Stimulated activated CD8-positive, alpha-beta memory T cell treated with anti-CD3 and anti-CD28 coated beads, Interleukin-7, amount 100 ng/mL, for 24 hours (primary cell): Measurements from ENCODE around the gene M1AP.
"Not testable (repeated sequence)": the region's sequence is repeated elsewhere in the genome, so short reads cannot be mapped to it uniquely, and the experiment has no call there.

Source experiments
- DNase-seq: peaks from one replicate; pipeline ENCODE4 v3.0.0-alpha.2; 2020; ENCODE audit warnings: low read depth

Gene M1AP

DNA sequence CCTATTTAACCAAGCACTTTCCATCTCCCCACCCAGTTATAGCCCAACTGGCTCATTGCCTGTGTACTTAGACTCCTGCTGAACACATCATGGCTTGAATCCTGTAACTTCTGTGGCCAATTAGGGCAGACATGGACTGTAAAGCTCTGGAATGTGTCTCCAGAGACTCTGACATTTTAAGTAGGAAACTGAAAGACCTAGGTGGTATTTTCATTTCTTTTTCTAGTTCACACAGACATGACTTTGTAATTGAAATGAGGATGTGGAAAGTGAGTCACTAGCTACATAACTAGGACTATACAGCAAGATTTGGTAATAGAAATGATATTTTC, 81.4 kb downstream of the M1AP start:
- DNase-seq: no peak

DNA sequence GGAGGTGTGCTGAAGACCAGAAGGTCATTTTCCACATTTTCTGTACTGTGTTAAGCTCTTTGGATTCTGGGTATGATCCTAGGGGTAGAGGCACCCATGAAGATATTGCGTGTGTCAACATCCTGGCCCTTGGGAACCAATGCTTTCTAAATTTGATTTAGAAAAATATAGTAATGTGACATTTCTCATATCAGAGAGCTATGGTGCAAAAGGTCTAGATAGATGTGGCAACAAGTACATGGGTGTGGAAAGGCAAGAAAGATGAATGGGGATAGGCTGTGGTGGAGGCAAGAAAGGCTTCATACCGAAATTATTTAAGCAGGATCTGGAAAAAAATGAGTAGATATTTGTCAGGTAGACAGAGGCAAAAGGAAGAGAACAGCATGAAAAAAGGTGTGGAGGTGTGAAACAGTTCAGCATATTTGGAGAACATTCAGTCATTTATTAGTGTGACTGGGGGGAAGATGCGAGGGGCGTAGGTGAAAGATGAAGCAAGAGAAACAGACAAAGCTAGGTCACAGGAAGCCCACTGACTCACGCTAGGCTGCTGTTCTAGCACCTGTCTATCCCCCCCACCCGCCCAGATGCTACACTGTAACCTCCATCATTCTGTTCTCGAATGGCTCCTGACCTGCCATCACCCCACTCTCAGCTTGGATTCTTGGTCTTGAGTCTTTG, 81.9 kb downstream of the M1AP start:
- no peak for DNase-seq

DNA sequence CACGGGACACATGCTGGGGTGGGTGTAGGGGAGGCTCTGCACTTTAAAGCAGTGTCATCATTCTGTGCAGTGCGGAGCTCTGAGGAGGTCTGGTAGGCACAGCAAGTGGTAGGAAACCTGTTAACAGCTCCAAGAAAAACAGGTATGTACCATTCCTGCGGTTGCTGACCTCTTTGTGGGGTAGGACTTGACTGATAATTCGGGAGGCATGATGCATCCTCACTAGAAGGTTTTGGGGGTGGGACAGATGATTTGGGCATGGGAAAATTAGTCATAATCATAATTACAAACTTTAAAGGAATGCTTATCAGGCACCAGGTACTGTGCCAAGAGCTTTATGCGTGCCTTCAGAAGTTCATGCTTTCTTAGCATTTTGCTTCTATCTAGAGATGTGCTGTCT, 83.9 kb downstream of the M1AP start:
- DNase-seq: no peak

DNA sequence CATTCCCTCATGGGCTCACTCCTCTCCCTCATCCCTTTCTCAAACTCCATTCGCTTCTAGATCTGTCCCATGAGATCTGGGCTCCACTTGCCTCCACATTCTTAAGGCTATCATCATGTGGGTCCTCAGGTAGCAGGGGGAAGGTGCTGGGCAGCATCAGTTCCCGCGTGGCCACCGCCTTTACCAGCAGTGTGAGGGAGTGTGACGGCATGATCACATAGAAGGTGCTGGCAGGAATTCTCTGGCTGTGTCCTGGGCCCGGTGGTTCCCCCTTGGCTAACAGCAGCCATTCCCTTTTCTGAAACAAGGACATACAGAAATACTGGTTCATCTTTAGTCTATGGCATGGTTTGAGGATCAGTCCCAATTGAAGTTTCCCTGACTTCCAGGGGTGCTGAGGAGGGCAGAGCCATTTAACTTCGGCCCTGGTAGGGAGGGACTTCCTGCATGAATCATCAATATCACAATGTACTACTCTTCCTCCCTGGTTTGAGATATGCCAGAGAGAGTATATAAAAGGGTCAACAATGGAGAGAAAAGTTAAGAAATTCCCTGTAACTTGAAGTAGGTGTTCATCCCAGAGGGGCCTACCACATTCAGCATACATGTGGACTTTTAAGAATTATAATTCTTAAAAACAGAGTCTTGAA, 85.9 kb downstream of the M1AP start:
- DNase-seq: no peak

DNA sequence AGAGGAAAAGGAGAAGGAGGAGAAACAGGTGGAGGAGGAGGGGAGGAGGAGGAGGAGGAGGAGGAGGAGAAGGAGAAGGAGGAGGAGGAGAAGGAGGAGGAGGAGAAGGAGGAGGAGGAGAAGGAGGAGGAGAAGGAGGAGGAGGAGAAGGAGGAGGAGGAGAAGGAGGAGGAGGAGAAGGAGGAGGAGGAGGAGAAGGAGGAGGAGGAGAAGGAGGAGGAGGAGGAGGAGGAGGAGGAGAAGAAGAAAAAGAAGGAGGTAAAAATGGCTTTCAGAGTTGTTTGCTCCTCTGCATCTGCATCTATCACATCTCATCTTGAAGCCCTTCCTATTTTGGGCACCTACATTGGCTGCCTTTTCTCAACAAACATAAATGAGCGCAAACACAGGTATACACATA, 87.1 kb downstream of the M1AP start:
- not testable (repeated sequence) for DNase-seq

DNA sequence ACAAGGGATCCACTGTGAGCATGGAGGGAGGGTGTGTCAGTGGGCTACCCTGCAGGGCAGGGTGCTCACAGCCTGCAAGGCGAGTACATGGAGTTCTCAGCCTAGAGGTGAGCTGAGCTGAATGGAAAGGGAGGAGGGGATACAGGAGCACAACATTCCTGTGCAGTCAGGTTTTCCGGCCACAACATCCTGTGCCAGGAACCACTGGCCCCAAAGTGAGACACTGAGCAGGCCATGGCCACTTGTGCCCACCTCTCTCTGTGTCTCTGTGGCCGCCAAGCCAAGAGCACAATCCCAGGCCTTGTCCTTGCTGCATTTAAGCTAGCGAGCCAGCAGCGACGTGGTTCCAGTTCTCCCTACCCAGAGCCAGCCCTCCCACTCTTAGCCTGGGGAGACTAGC, 87.5 kb downstream of the M1AP start:
- DNase-seq: no peak

DNA sequence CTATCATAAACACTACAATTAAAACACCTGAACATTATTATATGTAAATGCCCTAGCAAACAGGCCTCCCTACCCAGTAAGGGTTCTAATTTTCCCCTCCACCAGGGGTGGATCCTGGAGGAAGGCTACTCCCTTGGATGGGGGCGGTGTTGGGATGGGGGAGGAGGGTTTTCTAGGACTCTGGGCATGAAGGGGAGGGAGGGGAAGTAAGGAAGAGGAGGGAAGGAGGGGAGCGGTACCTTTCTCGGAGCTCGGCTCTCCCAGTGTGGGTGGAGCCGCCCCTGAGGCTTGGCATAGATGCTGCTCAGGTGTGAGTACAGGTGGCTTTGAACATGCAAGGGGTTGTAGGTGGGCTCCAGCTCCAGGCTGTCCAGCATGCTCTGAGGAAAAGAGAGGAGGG, 88.2 kb downstream of the M1AP start:
- DNase-seq: no peak

DNA sequence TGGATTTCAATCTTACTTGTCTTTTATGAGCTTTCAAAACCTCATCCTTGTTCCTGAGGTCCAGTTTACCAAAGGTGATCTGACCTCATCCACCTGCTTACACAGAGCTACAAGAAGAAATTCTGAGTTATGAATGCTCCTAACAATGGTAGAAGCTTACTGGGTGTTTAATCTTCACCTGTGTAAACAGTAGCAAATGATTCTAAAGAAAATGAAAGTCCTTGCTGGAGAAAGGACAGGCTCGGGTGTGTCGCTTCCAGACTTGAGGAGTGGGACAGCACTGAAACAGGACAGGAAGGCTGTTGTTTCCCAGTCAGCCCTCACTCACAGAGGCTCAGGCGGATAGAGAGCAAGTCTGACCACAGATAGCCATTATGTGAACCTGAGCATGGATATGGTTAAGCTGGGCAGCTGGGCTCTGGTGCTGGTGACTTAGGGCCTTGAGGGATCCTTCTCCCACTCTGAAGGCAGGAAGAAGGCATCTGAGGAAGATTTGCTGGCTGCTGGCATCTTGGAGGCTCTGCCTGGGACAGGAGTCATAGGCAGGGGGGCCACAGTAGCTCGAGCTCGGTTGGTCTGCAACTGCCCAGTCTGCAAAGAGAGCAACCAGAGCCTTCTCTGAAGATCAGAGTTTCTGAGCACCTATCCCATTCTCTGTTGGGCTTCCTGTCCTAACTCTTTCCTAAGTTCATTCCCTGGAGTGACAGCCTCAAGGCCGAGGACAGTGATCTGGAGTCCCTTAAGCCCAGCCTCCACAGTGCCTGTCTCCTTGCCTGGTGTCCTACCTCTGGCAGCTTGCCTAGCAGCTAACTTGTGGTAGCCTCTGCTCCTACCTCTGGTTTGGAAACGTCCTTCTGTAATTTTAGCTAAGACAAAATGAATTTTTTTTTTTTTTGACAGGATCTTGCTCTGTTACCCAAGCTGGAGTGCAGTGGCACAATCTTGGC, 89.6 kb downstream of the M1AP start:
- no peak for DNase-seq

DNA sequence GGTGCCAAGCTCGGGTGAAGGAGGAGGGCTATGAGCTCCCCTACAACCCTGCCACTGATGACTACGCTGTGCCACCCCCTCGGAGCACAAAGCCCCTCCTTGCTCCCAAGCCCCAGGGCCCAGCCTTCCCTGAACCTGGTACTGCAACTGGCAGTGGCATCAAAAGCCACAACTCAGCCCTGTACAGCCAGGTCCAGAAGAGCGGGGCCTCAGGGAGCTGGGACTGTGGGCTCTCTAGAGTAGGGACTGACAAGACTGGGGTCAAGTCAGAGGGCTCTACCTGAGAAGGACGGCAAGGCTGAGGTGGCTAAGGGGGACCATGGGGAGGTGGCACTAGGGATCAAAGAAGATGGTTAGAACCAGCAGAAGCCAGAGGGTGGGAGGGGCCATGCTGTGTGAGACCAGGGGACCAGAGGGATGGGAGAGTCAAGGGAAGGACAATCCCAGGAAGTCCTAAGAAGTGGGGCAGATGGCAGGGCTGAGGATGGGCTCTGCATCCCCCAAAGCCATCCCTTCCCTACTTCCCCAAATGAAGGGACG, 91.2 kb downstream of the M1AP start:
- no peak for DNase-seq

DNA sequence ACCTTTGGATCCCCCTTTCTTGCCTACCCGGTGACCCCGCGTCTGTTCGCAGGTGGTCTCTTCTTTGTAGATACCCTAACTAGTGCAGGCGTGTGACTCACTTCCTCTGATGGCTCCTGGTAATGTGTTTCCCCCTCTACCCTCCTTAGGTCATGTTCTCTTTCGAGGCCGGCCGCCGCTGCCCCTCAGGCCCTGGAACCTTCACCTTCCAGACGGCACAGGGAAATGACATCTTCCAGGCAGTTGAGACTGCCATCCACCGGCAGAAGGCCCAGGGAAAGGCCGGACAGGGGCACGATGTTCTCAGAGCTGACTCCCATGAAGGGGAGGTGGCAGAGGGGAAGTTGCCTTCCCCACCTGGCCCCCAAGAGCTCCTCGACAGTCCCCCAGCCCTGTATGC, 92.0 kb downstream of the M1AP start:
- DNase-seq: no peak

DNA sequence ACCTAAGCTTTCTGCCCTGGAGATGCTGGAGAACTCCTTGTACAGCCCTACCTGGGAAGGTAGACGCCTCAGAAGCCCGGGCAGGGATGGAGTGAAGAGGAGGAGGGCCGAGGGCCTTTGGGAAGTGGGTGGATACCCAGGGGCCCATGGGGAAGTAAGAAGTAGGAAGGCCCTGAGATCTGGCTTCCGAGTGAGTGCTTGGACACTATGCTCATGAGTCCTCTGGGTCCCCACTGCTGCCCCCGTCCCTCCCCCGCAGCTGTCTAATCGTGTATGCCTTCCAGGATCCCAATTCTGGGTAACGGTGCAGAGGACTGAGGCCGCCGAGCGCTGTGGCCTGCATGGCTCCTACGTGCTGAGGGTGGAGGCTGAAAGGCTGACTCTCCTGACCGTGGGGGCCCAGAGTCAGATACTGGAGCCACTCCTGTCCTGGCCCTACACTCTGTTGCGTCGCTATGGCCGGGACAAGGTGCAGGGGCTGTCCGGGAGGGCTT, 92.5 kb downstream of the M1AP start:
- no peak for DNase-seq

DNA sequence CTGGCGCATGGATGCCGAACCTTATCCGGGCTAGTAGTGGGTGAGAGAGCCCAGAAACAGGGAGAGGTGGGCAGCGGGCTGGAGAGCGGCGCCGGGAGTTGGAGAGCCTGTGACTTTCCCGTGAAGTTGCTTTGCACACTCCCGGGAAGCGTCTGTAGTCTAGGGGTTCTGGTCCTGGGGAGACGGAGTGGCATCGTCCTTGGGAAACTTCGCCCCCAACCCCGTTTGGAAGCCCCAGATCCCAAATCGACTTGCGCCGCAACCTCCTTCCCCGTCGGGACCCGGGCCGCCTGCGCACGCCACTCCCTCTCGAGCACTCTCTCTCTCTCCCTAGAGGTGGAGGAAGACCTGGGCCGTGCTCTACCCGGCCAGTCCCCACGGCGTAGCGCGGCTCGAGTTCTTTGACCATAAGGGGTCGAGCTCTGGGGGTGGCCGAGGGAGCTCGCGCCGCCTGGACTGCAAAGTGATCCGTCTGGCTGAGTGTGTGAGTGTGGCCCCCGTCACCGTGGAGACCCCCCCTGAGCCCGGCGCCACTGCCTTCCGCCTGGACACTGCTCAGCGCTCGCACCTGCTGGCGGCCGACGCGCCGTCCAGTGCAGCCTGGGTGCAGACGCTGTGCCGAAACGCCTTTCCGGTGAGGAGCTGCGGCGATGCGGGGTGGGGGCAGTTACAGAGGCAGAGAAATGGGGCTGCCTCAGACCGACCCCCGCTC, 93.2 kb downstream of the M1AP start:
- no peak for DNase-seq

DNA sequence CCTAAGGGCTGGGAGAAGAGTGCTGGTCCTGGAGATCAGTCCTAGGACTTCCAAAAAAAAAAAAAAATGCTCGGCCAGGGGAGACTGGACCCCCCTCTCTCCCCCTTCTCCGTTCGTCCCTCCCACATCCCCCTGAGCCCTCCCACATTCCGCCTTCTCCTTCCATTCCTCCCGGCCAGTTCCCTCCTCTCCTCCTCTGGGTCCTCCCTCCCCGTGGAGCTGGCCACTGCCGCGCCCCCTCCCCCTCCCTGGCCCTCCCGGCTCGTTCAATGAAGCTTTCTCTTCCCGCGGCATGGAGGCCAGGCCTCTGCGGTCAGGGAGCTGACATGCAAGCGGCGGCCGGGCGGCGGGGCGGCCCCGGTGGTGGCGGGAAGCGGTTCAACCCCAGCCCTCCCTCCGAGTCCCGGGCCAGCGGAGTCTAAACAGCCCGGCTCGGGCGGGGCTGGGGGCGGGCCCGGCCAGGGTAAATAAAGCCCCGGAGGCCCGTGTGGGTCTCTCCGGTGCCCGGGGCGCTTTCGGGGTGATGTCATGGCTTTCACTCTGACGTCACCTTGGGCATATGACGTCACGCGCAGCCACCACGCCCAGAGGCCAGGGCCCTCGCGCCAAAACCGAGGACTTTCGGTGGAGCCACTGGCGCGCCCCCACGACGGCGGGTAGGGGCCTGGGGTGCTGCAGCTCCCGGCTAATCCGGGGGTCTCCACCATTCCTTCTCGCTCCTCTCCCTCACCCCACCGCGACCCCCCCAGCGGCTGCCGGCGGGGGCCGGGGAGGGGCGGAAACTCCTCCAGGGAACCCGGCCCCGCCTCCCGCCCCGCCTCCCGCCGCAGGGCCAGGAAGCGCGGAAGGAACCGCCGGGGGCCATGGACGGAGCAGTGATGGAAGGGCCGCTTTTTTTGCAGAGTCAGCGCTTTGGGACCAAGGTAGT, 94.0 kb downstream of the M1AP start, which contains the start of the genes DOK1 and LOXL3:
Gene DOK1 (plus strand): TSS at position 829 of the 928 bp plus-strand sequence. CDS start 35 bp downstream, at position 864.
Gene LOXL3 (minus strand): TSS at position 51 of the 928 bp plus-strand sequence. CDS start 1,308 bp downstream, outside the sequence.
- peak; percentile 72 for DNase-seq

DNA sequence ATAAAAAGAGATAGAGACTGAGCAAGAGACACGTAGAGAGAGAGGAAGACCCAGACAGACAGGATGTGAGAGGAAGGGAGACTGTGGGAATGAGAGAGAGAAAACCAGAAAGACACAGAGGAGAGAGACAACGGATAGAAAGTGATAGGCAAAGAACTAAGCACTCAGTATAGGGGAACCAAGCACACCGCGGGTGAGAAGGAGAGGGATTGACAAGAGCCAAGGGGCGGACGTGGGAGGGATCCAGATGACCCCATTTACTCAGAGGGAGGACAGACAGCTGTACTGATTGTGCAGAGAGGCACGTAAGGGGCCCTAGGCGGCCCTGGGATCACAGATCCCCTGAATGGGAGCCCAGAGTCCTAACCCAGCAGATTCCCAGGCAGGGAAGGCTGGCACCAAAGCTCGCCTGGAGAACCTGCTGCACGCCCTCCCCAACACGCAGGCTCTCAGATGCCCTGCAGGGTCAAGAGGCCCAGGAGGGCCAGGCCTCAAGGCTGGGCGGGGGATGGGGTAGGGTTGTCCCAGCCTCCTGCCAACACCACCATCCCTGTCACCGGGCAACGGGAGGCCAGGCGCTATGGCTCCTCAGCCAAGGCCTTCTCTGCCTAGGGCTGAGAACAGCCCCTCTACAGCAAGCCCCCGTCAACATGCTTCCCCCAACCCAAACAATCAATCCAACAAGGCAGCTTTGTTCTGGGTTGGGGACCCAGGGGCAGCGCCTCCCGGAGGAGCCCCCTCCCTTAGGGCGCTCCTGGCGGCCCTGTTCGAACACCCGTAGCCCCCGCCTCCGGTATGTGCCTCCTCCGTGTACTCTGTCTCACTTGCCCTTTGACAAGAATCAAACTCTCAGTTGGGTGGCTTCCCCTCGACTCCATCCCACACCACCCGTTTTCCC, 95.0 kb downstream of the M1AP start:
- DNase-seq: no peak

DNA sequence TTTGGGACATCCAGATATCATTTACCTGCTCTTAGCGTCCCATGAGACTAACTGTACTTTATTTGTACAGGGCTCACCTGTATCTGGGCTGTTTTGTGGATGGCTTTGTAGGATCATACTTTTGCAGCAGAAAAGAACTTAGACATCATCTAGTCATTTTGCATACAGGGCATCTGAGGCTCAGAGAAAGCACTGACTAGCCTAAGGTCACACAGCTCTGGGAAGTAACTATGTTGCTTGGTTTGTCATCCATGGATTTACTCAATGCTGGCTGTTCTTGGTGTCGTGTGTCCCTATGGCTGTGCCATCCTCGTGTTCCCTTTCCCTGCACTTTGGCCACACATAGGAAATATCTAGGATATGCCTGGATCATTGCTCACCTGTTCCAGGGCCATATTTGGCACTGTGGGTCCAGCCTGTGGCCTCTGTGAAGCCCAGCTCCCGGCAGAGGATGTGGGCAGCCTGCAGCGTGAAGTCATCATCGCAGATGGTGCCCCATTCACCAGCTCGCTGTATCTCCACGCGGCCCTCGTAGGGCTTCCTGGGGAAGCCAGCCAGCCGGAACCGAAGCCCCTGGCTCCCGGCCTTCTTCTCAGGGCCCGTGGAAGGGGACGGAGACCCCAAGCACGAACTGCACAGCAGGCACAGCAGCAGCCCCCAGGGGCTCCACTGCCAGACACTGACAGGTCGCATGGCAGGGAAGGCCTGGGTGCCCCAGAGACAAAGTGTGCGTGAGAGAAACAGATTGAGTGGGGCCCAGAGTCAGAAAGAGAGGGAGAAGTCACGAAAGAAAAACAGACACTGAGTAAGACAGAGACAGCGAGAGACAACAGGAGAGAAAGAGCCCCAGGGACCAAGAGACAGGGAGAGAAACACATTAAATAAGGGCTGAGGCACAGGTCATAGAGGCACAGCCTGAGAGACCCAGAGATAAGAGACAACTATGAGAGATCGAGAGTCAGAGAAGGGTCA, 95.9 kb downstream of the M1AP start:
- DNase-seq: no peak

DNA sequence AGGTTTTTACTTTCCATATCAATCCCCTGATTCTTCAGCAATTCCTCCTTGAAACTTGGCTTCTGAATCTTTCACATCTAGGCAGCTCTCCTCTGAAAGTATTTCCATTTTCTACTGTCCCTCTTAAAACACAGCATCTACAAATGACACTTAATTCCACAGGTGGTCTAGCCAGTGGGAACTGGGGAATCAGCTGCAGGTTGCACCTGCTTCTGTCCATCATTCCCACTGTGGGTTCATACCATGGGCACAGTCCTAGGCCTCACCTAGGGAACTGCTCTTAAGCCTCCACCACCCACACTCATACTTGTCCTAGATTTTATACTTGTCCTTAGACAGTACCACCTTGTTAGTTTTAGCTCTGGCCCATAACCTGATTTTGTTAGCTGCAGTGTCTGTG, 96.6 kb downstream of the M1AP start:
- no peak for DNase-seq

DNA sequence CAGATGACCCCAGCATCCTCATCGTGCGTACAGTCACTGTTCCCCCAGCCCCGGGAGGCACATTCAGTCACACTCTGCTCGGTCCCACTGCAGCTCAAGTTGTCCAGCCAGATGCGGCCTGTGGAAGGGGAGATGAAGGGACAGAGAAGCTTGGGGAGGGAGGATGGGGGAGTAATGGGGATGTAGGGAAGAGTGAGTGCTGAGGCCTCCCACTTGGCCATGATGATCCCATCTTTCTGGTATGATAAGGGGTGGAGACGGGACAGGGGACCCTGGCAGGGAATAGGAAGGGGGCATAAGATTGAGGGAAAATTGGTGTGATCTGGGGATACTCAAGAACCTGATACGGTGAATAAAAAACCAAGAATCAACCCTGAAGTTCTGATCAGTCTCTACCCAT, 97.9 kb downstream of the M1AP start:
- no peak for DNase-seq
